Measurements from ENCODE around the gene RAB7B.
"Not testable (repeated sequence)": the region's sequence is repeated elsewhere in the genome, so short reads cannot be mapped to it uniquely, and the experiment has no call there.

The RAB7B gene

GRCh38 chr1:206021626-206022365 lies 18.6 kb upstream of the RAB7B start:
- no peak for DNase-seq

GRCh38 chr1:206021008-206021625 lies 17.9 kb upstream of the RAB7B start:
- no peak for DNase-seq

GRCh38 chr1:206020393-206021007 lies 17.3 kb upstream of the RAB7B start:
- no peak for DNase-seq

- DNase-seq = no peak
Measured at GRCh38 chr1:206015071-206015470, 11.9 kb upstream of the RAB7B start.

- DNase-seq = no peak
Measured at GRCh38 chr1:206014601-206015000, 11.4 kb upstream of the RAB7B start.

GRCh38 chr1:206013026-206013795 lies 10.0 kb upstream of the RAB7B start:
- no peak for DNase-seq

GRCh38 chr1:206012086-206012859 lies 9.1 kb upstream of the RAB7B start:
- DNase-seq = peak in 1 of 2 donors; percentile 14

- no peak for DNase-seq
Measured at GRCh38 chr1:206011057-206011456, 7.9 kb upstream of the RAB7B start.

- no peak for DNase-seq
Measured at GRCh38 chr1:206010060-206010459, 6.9 kb upstream of the RAB7B start.

- DNase-seq = no peak
Measured at GRCh38 chr1:206006946-206007345, 3.8 kb upstream of the RAB7B start.

- no peak for DNase-seq
Measured at GRCh38 chr1:206005778-206006180, 2.6 kb upstream of the RAB7B start.

- no peak for DNase-seq
Measured at GRCh38 chr1:206005234-206005633, 2.0 kb upstream of the RAB7B start.

GRCh38 chr1:206004826-206005225 lies 1.6 kb upstream of the RAB7B start:
- DNase-seq = no peak

GRCh38 chr1:206003854-206004800 lies 932 bp upstream of the RAB7B start:
- DNase-seq = no peak

GRCh38 chr1:206002160-206002559 lies 1.0 kb downstream of the RAB7B start:
- DNase-seq = no peak

GRCh38 chr1:206001476-206001888 lies 1.7 kb downstream of the RAB7B start:
- DNase-seq = peak; percentile 7 to 36

GRCh38 chr1:206000641-206001339 lies 2.4 kb downstream of the RAB7B start:
- peak in 1 of 2 donors; percentile 34 for DNase-seq

- DNase-seq = no peak
Measured at GRCh38 chr1:205998457-205999241, 4.5 kb downstream of the RAB7B start.

GRCh38 chr1:205996641-205997040 lies 6.6 kb downstream of the RAB7B start:
- not testable (repeated sequence) for DNase-seq

GRCh38 chr1:205994346-205994745 lies 8.8 kb downstream of the RAB7B start:
- no peak for DNase-seq

All from activated CD4-positive, alpha-beta T cell treated with anti-CD3 and anti-CD28 coated beads for 4 hours (primary cell).